Parathyroid adenoma (tissue), 2 donors: ENCODE results near the gene HAUS3.

Source experiments
- H2AFZ ChIP-seq: fragments of 300-600 bp; sonication (generic); one replicate; pipeline ENCODE4 v1.7.0; 2017; ENCODE audit warnings: antibody characterized with exemption, mild to moderate bottlenecking
- H3K27ac ChIP-seq: fragments of 300-600 bp; sonication (generic); one replicate; pipeline ENCODE4 v1.7.0; 2017
- H3K27me3 ChIP-seq: fragments of 300-600 bp; sonication (generic); one replicate; pipeline ENCODE4 v1.7.0; 2017; ENCODE audit warnings: low read length; ENCODE audit not compliant: control insufficient read depth, insufficient read depth
- H3K36me3 ChIP-seq: fragments of 300-600 bp; sonication (generic); one replicate; pipeline ENCODE4 v1.7.0; 2017; ENCODE audit warnings: low read length; ENCODE audit not compliant: control insufficient read depth, insufficient read depth
- H3K4me1 ChIP-seq: fragments of 300-600 bp; sonication (generic); one replicate; pipeline ENCODE4 v1.7.0; 2017; ENCODE audit warnings: control low read depth
- H3K4me2 ChIP-seq: fragments of 300-600 bp; sonication (generic); one replicate; pipeline ENCODE4 v1.7.0; 2017; ENCODE audit warnings: low read length
- H3K4me3 ChIP-seq: fragments of 300-600 bp; sonication (generic); one replicate; pipeline ENCODE4 v1.7.0; 2017; ENCODE audit warnings: low read depth, low read length
- H3K79me2 ChIP-seq: fragments of 300-600 bp; sonication (generic); one replicate; pipeline ENCODE4 v1.7.0; 2017; ENCODE audit warnings: control low read depth
- H3K9ac ChIP-seq: fragments of 300-600 bp; sonication (generic); one replicate; pipeline ENCODE4 v1.7.0; 2017; ENCODE audit warnings: mild to moderate bottlenecking
- H3K9me3 ChIP-seq: fragments of 300-600 bp; sonication (generic); one replicate; pipeline ENCODE4 v1.7.0; 2017; ENCODE audit warnings: low read length; ENCODE audit not compliant: control insufficient read depth
- TF ChIP-seq, protein P1 (sequence below): fragments of 300-600 bp; sonication (generic); IDR thresholded peaks from one replicate; pipeline ENCODE4 v1.7.0; 2017; ENCODE audit warnings: antibody characterized with exemption, mild to moderate bottlenecking
- donor health status: primary hyperparathyroidism.

The HAUS3 gene

DNA sequence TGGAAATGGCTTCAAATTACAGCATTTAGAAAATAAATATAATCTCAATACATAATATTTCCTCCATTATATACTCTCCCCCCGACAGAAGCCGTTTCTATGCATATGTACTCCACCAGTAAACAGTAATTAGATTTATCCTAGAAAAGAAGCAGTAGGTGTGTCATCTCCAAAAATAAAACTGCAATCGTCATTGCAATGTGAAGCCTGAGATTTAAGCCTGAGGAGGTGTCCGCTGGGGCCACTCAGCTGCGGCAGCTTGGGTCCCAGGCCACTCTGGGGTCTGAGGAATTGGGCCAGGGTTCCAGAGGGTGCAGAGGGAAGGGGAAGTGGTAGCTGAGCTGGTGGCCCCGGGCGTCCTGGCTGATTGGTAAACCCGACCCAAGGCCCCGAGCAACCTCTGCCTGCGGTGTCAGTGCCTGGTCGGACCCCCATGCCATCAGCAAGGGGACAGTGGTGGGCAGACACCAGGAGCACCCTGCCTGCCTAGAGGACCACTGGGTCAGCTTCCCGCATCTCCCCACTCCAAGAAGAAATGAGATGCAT lies 27.8 kb upstream of the HAUS3 start:
- no peak overlapping the region for H2AFZ ChIP-seq
- H3K4me2 ChIP-seq, result no peak overlapping the region
- TF ChIP-seq, protein P1, sequence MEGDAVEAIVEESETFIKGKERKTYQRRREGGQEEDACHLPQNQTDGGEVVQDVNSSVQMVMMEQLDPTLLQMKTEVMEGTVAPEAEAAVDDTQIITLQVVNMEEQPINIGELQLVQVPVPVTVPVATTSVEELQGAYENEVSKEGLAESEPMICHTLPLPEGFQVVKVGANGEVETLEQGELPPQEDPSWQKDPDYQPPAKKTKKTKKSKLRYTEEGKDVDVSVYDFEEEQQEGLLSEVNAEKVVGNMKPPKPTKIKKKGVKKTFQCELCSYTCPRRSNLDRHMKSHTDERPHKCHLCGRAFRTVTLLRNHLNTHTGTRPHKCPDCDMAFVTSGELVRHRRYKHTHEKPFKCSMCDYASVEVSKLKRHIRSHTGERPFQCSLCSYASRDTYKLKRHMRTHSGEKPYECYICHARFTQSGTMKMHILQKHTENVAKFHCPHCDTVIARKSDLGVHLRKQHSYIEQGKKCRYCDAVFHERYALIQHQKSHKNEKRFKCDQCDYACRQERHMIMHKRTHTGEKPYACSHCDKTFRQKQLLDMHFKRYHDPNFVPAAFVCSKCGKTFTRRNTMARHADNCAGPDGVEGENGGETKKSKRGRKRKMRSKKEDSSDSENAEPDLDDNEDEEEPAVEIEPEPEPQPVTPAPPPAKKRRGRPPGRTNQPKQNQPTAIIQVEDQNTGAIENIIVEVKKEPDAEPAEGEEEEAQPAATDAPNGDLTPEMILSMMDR, result no peak
- H3K4me1 ChIP-seq, result peaks cover 3% of the 10 kb centered on the region
- H3K4me3 ChIP-seq, result no peak overlapping the region
- no peaks in the 10 kb centered on the region for H3K36me3 ChIP-seq
- no peaks in the 10 kb centered on the region for H3K9me3 ChIP-seq
- no peaks in the 10 kb centered on the region for H3K27me3 ChIP-seq
- H3K27ac ChIP-seq, result no peak overlapping the region
- no peaks in the 10 kb centered on the region for H3K79me2 ChIP-seq
- no peak overlapping the region for H3K9ac ChIP-seq

DNA sequence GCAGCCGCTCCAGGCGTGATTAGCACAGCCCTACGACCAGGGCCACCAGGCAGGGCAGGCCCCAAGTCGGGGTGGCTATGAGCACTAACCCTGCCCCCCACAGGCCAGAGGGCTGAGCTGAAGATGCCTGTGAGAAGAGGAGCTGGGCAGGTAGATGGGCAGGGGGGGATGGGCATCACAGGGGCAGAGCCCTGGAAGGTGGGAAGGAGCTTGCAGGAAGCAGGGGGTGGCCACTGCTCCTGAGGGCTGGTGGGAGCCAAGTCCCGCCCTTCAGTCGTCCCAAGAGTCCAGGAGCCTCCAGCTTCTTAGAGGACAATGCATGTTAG lies 27.2 kb upstream of the HAUS3 start:
- no peak overlapping the region for H3K27ac ChIP-seq
- no peak overlapping the region for H3K9ac ChIP-seq
- no peaks in the 10 kb centered on the region for H3K79me2 ChIP-seq
- no peaks in the 10 kb centered on the region for H3K36me3 ChIP-seq
- TF ChIP-seq, protein P1, result no peak
- peaks cover 3% of the 10 kb centered on the region for H3K4me1 ChIP-seq
- no peaks in the 10 kb centered on the region for H3K27me3 ChIP-seq
- H3K4me3 ChIP-seq, result no peak overlapping the region
- no peak overlapping the region for H3K4me2 ChIP-seq
- no peak overlapping the region for H2AFZ ChIP-seq
- no peaks in the 10 kb centered on the region for H3K9me3 ChIP-seq

DNA sequence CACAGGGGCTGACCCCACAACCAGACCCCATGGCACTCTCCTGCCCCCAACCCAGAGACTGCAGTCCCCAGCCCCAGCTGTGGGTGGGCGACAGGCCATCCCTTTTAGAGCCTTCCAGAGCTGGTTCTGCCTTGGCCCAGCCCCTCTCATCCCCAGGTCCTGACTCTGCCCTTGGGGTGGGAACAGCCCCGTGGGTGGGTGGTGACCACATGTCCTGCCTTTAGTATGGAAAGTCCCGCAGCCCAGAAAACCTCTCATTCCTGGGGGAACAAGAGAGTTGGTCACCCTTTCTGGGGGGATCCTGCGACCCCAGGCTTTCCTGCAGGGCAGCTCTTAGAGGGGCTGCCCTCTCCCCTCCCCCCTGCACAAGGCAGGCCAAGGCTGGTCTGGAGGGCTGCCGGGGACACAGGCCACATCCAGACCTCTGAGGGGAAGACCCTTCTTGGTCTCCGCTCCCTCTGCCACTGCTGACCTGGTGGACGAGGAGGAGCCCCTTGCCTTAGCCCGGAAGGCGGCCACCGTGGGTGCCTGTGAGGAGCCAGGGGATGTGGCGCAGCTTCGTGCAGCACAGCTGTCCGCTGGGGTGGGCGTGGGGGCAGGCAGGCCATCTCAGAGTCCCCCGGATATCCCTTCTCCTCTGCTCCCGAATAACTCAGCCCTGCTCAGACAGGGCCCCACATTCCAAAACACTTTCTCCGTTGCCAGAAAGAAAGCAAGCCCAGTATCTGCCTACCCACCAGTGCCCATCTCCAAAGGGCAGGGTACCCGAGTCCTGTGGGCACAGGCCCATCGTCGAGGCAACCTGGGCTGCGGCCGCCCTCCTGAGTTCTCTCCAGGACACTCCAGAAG lies 26.7 kb upstream of the HAUS3 start:
- no peak overlapping the region for H3K9ac ChIP-seq
- no peaks in the 10 kb centered on the region for H3K36me3 ChIP-seq
- H3K4me3 ChIP-seq, result no peak overlapping the region
- TF ChIP-seq, protein P1, result no peak
- no peaks in the 10 kb centered on the region for H3K9me3 ChIP-seq
- H3K79me2 ChIP-seq, result no peaks in the 10 kb centered on the region
- no peaks in the 10 kb centered on the region for H3K27me3 ChIP-seq
- no peak overlapping the region for H2AFZ ChIP-seq
- H3K4me1 ChIP-seq, result peaks cover 3% of the 10 kb centered on the region
- no peak overlapping the region for H3K27ac ChIP-seq
- H3K4me2 ChIP-seq, result no peak overlapping the region

DNA sequence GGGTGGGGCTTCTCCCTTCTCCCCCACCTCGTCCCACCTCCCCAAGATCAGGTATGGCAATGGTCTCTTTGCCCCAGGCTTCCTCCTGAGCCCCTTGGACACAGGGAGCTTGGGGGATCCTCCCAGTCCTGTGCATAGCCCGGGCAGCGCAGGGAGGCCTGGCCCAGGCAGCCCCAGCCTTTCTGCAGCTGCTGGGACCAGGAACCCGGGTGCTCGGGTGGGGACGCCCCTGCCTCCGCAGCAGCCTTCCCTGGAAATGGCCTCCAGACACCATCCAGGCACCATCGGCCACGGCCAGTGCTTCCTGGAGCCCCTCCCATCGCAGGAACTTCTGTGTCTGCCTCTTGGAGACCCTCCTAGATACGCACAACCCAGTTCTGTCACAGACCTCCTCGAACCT lies 25.9 kb upstream of the HAUS3 start:
- H3K27me3 ChIP-seq, result no peaks in the 10 kb centered on the region
- H3K27ac ChIP-seq, result no peak overlapping the region
- no peaks in the 10 kb centered on the region for H3K79me2 ChIP-seq
- H3K4me2 ChIP-seq, result no peak overlapping the region
- no peaks in the 10 kb centered on the region for H3K36me3 ChIP-seq
- no peak overlapping the region for H3K9ac ChIP-seq
- H3K9me3 ChIP-seq, result no peaks in the 10 kb centered on the region
- H2AFZ ChIP-seq, result no peak overlapping the region
- no peak overlapping the region for H3K4me3 ChIP-seq
- TF ChIP-seq, protein P1, result no peak
- peaks cover 3% of the 10 kb centered on the region for H3K4me1 ChIP-seq

DNA sequence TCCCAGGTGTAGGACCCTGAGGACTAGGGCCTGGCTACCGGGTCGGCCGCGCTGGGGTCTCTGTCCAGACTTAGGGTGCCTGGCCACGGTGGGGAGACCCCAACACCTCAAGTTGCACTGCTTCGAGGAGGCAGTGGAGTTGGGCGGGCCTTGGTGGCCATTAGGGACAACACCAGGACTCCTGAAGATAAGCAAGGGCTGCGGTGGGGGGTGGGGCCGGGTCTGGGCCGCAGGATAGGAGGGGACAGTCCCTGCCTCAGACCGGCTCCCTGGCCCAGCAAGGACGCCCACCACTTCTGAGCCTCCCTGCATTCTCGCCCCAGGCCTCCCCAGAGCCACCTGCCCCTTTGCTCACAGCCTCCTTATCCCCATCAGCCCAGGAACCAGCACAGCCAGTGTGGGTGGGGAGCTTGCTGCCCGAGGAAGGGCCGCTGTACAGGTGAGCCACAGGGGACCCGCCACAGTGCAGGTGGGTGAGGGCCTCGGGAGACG lies 25.4 kb upstream of the HAUS3 start:
- H3K4me1 ChIP-seq, result peaks cover 3% of the 10 kb centered on the region
- H3K79me2 ChIP-seq, result no peaks in the 10 kb centered on the region
- H3K9me3 ChIP-seq, result no peaks in the 10 kb centered on the region
- H3K36me3 ChIP-seq, result no peaks in the 10 kb centered on the region
- no peak overlapping the region for H3K4me2 ChIP-seq
- H2AFZ ChIP-seq, result no peak overlapping the region
- H3K9ac ChIP-seq, result no peak overlapping the region
- H3K27me3 ChIP-seq, result no peaks in the 10 kb centered on the region
- TF ChIP-seq, protein P1, result no peak
- no peak overlapping the region for H3K4me3 ChIP-seq
- no peak overlapping the region for H3K27ac ChIP-seq
